Gastroesophageal sphincter (tissue), 4 donors: ENCODE results near the gene PRMT3. TPM values are rescaled to one million over a fixed set of nuclear protein-coding genes. Genes with fewer than 3 reads are reported as not detected.

Source experiments
- ATAC-seq: fragments of 150-250 bp; one replicate; pipeline ENCODE4 v1.9.1; 2016; ENCODE audit warnings: mild to moderate bottlenecking, moderate library complexity
- H3K27ac ChIP-seq, 4 donors: fragments of 200-600 bp; sonication (generic) in 3 of 4; 1 replicate in 3 of 4; 2 replicates in 1 of 4; pipeline ENCODE4 v1.5.1; 2016 to 2019
- H3K27me3 ChIP-seq: fragments of 200-600 bp; sonication (generic); one replicate; pipeline ENCODE4 v1.5.1; 2019
- H3K36me3 ChIP-seq, 2 donors: fragments of 200-600 bp; sonication (generic); one replicate each; pipeline ENCODE4 v1.5.1; 2019; ENCODE audit warnings: control low read depth in 1 of 2
- H3K4me1 ChIP-seq, 3 donors: fragments of 200-600 bp; sonication (generic); 1 replicate in 2 of 3; 2 replicates in 1 of 3; pipeline ENCODE4 v1.5.1; 2016 to 2019; ENCODE audit warnings: control low read depth in 2 of 3
- H3K4me3 ChIP-seq, 2 donors: fragments of 200-600 bp; sonication (generic); one replicate each; pipeline ENCODE4 v1.5.1; 2019; ENCODE audit warnings: mild to moderate bottlenecking in 1 of 2, moderate library complexity in 1 of 2
- H3K9me3 ChIP-seq, 3 donors: fragments of 200-600 bp; sonication (generic); one replicate each; pipeline ENCODE4 v1.5.1; 2017 to 2019; ENCODE audit warnings: control low read depth in 2 of 3
- EP300 ChIP-seq: sonication (generic); formaldehyde crosslinking; IDR thresholded peaks from one replicate; pipeline ENCODE4 v1.6.1; 2017; ENCODE audit warnings: antibody characterized with exemption, mild to moderate bottlenecking
- POLR2A ChIP-seq, 2 donors: fragments of 450-650 bp; IDR thresholded peaks; one replicate each; pipeline ENCODE4 v1.6.1; 2017; ENCODE audit warnings: antibody characterized with exemption in 2 of 2, mild to moderate bottlenecking in 2 of 2, moderate library complexity in 1 of 2
- POLR2AphosphoS5 ChIP-seq: sonication (generic); formaldehyde crosslinking; IDR thresholded peaks from one replicate; pipeline ENCODE4 v1.6.1; 2017; ENCODE audit warnings: antibody characterized with exemption
- WGBS, 2 donors: methylation state at CpG; one replicate each; pipeline ENCODE4 v1.1.5; 2018; ENCODE audit warnings: low coverage in 1 of 2; 5-methylcytosine and 5-hydroxymethylcytosine counted together
- total RNA-seq, 4 donors: library from RNA; depleted of rRNA; stranded (reverse); fragments of >200 nt; gene quantifications; one replicate each; pipeline ENCODE4 v1.1.0, GENCODE V29; 2016
- TF ChIP-seq, protein P1 (sequence below), 4 experiments: fragments of 200-600 bp in 2 of 4; fragments of 450-650 bp in 2 of 4; sonication (generic) in 1 of 4; IDR thresholded peaks; one replicate each; pipeline ENCODE4 v1.5.1; 2017 to 2019; ENCODE audit warnings: antibody characterized with exemption in 4 of 4, mild to moderate bottlenecking in 2 of 4, moderate library complexity in 2 of 4

PRMT3 gene
- total RNA-seq, 4 donors from 2014 or later: 9.9 to 20.9 (median 18.8) TPM

GRCh38 chr11:20518323-20518834 lies 130.9 kb downstream of the PRMT3 start:
- WGBS, 2 donors: 87 to 100% methylated on average over 4 to 6 of the region's 7 CpGs
- Histone ChIP-seq H3K36me3 (no peaks in the 10 kb centered on the region), H3K27ac (no peak overlapping the region), H3K4me3 (no peak overlapping the region), H3K27me3 (no peaks in the 10 kb centered on the region), H3K4me1 (no peaks in the 10 kb centered on the region), H3K9me3 (no peaks in the 10 kb centered on the region)
- TF ChIP-seq POLR2A (IDR thresholded peaks at IDR 0.05): no peak
- TF ChIP-seq EP300: no peak
- TF ChIP-seq POLR2AphosphoS5: no peak
- TF ChIP-seq, protein P1, sequence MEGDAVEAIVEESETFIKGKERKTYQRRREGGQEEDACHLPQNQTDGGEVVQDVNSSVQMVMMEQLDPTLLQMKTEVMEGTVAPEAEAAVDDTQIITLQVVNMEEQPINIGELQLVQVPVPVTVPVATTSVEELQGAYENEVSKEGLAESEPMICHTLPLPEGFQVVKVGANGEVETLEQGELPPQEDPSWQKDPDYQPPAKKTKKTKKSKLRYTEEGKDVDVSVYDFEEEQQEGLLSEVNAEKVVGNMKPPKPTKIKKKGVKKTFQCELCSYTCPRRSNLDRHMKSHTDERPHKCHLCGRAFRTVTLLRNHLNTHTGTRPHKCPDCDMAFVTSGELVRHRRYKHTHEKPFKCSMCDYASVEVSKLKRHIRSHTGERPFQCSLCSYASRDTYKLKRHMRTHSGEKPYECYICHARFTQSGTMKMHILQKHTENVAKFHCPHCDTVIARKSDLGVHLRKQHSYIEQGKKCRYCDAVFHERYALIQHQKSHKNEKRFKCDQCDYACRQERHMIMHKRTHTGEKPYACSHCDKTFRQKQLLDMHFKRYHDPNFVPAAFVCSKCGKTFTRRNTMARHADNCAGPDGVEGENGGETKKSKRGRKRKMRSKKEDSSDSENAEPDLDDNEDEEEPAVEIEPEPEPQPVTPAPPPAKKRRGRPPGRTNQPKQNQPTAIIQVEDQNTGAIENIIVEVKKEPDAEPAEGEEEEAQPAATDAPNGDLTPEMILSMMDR (IDR thresholded peaks at IDR 0.05): no peak
- no peak for ATAC-seq

GRCh38 chr11:20522536-20522935 lies 135.0 kb downstream of the PRMT3 start:
- no peak for ATAC-seq
- 10 to 22% methylated on average over 1 of the region's 1 CpG for WGBS, 2 donors

DNA sequence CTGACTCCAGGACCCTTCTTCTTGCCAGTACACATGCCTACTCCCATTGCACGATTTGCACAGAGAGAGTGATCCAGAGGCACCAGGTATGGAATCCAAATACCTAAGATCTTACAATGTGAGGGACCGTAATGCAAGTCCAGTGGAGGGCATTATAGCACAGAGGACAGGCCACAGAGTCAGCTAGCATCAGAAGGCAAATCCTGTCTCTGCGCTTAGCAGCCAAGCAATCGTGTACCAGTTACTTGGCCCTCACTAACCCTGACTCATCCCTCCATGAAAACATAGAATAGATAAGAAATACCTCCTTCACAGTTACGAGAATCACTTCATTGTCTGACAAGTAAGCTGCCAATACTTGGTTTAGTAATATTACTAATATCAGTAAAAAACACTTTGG lies 142.2 kb downstream of the PRMT3 start:
- no peak for ATAC-seq
- 75 to 87% methylated on average over 4 to 5 of the region's 5 CpGs for WGBS, 2 donors
- no peaks in the 10 kb centered on the region for H3K9me3 ChIP-seq
- TF ChIP-seq POLR2A (IDR thresholded peaks at IDR 0.05): no peak
- H3K27me3 ChIP-seq: peaks cover 3% of the 10 kb centered on the region
- H3K27ac ChIP-seq: no peak overlapping the region
- no peaks in the 10 kb centered on the region for H3K4me1 ChIP-seq
- H3K36me3 ChIP-seq: no peaks in the 10 kb centered on the region
- H3K4me3 ChIP-seq: no peak overlapping the region

More at GRCh38 chr11:20522536-20522935, 135.0 kb downstream of the PRMT3 start:
- Histone ChIP-seq H3K36me3 (no peaks in the 10 kb centered on the region), H3K27me3 (no peaks in the 10 kb centered on the region), H3K27ac (no peak overlapping the region), H3K4me3 (no peak overlapping the region), H3K4me1 (no peaks in the 10 kb centered on the region), H3K9me3 (no peaks in the 10 kb centered on the region)
- TF ChIP-seq, protein P1 (IDR thresholded peaks at IDR 0.05): no peak
- no peak for TF ChIP-seq POLR2AphosphoS5
- TF ChIP-seq POLR2A (IDR thresholded peaks at IDR 0.05): no peak
- TF ChIP-seq EP300: no peak

DNA sequence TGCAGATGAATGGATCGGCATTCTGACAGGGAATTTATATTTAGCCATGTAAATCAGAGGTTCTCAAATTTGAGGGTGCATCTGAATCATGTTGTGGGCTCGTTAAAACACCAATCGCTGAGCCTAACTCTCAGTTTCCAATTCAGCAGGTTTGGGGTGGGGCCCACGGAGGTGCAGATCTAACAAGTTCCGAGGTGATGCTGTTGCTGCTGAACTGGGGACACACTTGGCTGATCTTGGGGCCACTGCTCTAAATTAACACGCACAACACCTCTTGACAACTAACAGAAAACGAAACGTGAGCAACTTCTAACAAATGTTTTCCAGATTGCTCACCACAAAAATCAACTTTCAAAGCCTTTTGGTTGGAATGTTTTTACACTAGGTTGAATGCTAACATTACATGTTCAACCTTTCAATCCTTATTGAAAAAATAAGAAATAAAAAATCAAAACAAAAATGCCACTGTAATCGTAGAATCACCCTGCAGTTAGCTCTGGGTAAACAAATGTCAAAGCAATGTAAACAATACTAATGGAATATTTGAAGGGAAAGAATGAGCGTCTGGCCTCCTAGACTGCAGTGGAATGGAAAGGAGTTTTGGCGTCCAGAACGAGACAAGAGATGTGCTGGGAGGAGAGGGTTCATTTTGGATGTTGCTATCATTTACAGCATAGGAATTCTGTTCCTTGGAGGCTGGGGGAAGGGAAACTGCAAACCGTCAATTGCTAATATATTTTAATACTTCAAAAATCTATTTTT lies 143.6 kb downstream of the PRMT3 start:
- TF ChIP-seq EP300 (no peak), POLR2A (IDR thresholded peaks at IDR 0.05) (no peak), POLR2AphosphoS5 (no peak)
- TF ChIP-seq, protein P1 (IDR thresholded peaks at IDR 0.05): no peak
- H3K27ac ChIP-seq: no peak overlapping the region
- H3K9me3 ChIP-seq: no peaks in the 10 kb centered on the region
- no peak overlapping the region for H3K4me3 ChIP-seq
- no peaks in the 10 kb centered on the region for H3K36me3 ChIP-seq
- H3K27me3 ChIP-seq: peaks cover 9% of the 10 kb centered on the region
- ATAC-seq: no peak
- 14 to 17% methylated on average over 11 to 12 of the region's 13 CpGs for WGBS, 2 donors
- no peaks in the 10 kb centered on the region for H3K4me1 ChIP-seq

GRCh38 chr11:20535271-20535881 lies 147.9 kb downstream of the PRMT3 start:
- peaks cover 0 to 7% (median 0%) of the 10 kb centered on the region in 3 donors for H3K9me3 ChIP-seq
- no peak for ATAC-seq
- H3K27me3 ChIP-seq: peaks cover 13% of the 10 kb centered on the region
- H3K36me3 ChIP-seq: no peaks in the 10 kb centered on the region
- no peaks in the 10 kb centered on the region for H3K4me1 ChIP-seq
- H3K27ac ChIP-seq: no peak overlapping the region
- TF ChIP-seq POLR2AphosphoS5 (no peak), POLR2A (IDR thresholded peaks at IDR 0.05) (no peak), EP300 (no peak)
- TF ChIP-seq, protein P1 (IDR thresholded peaks at IDR 0.05): no peak
- WGBS, 2 donors: 42 to 83% methylated on average over 1 to 2 of the region's 2 CpGs
- no peak overlapping the region for H3K4me3 ChIP-seq
